Measurements from ENCODE around the gene PLAC1.

Gene PLAC1

DNA sequence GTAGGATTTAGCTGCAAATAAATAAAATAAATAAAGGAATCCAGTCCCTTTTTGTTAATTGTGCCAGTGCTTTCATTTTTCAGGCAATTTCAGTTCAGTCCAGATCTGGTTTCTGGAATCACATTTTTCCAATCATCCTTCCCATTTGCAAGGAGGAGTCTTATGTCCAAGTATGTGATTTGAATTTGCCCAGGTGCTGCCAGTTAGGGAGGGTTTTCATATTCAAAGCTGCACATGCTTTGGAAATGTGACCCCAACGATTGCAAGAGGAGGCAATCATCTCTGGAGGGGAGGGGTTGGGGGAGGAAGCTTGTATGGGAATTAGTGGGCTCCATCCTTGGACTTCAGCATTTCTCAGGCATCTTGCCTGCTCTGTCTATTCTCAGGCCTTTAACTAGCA lies 4.4 kb downstream of the PLAC1 start:
- Histone ChIP-seq H3K4me1 (ENCODE audit: control insufficient read depth in 2 of 2, insufficient read depth in 2 of 2, low read length in 2 of 2) (no peaks in the 10 kb centered on the region), H3K9ac (ENCODE audit: low read depth in 1 of 2, low read length in 2 of 2) (no peak overlapping the region), H3K9me3 (ENCODE audit: control insufficient read depth in 2 of 2, low read length in 2 of 2) (no peaks in the 10 kb centered on the region), H3K27me3 (ENCODE audit: control insufficient read depth in 2 of 2, insufficient read depth in 2 of 2, low read length in 2 of 2) (peaks cover 3 to 9% of the 10 kb centered on the region in 2 donors), H3K36me3 (ENCODE audit: control insufficient read depth in 2 of 2, insufficient read depth in 2 of 2, low read length in 2 of 2) (no peaks in the 10 kb centered on the region), H3K4me3 (ENCODE audit: low read length in 2 of 2) (no peak overlapping the region), H3K27ac (ENCODE audit: low read depth in 2 of 2, low read length in 2 of 2) (no peak overlapping the region)

DNA sequence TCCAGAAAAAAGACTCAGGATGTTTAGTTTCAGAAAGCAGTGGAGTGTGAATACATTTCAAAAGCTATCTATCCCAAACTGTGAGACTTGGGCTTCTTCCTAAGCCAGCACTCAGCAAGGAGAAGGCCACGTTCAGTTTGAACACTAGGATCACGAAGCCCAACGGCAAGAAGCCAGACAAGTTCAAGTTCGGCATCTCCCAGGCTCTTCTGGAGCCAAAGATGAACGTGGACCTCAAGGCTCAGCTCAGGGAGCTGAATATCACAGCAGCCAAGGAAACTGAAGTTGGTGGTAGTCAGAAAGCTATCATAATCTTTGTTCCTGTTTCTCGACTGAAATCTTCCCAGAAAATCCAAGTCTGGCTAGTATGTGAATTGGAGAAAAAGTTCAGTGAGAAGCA lies 7.6 kb downstream of the PLAC1 start:
- H3K36me3 ChIP-seq (ENCODE audit: control insufficient read depth in 2 of 2, insufficient read depth in 2 of 2, low read length in 2 of 2) = no peaks in the 10 kb centered on the region
- no peak overlapping the region for H3K9ac ChIP-seq (ENCODE audit: low read depth in 1 of 2, low read length in 2 of 2)
- no peak overlapping the region for H3K4me3 ChIP-seq (ENCODE audit: low read length in 2 of 2)
- no peak overlapping the region for H3K27ac ChIP-seq (ENCODE audit: low read depth in 2 of 2, low read length in 2 of 2)
- peaks cover 0 to 7% of the 10 kb centered on the region in 2 donors for H3K27me3 ChIP-seq (ENCODE audit: control insufficient read depth in 2 of 2, insufficient read depth in 2 of 2, low read length in 2 of 2)
- H3K9me3 ChIP-seq (ENCODE audit: control insufficient read depth in 2 of 2, low read length in 2 of 2) = no peaks in the 10 kb centered on the region
- no peaks in the 10 kb centered on the region for H3K4me1 ChIP-seq (ENCODE audit: control insufficient read depth in 2 of 2, insufficient read depth in 2 of 2, low read length in 2 of 2)

DNA sequence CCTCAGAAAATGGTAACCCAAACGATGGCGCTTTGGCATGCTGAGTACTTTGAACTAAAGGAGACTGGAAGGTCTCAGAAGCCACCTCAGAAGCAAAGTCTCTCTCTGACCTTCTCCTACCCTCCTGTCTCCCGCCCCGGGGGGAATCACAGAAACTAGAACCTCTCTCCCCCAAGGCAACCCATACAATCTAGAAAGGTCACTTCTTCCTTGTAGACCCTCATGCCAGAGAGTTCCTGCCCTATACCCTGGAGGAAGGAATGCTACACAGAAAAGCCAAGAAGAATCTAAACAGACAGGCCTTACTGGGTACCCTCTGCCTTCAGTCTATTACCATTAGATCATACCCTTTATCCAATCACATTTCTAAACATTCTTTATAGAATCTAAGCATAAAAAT lies 8.5 kb downstream of the PLAC1 start:
- Histone ChIP-seq H3K9ac (ENCODE audit: low read depth in 1 of 2, low read length in 2 of 2) (no peak overlapping the region), H3K27ac (ENCODE audit: low read depth in 2 of 2, low read length in 2 of 2) (no peak overlapping the region)

DNA sequence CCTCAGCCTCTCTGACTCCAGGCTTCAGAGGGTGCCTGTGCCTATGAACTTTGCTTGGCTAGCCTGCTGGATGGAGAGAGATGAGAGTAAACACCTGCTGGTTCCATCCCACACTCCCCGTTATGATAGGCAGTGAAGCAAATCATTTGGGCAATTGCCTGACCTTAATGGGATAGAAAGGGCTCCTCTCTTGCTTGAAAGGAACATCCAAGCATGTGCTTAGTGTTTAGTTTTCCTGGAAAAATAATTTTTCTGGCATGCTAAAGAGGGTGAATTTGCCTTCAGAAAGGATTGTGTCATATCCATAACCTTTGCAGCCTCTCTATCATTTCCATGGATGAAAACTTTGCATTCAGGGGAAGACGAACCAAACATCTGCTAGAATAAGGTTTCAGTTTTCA lies 10.8 kb downstream of the PLAC1 start:
- H3K9ac ChIP-seq (ENCODE audit: low read depth in 1 of 2, low read length in 2 of 2) = no peak overlapping the region
- H3K36me3 ChIP-seq (ENCODE audit: control insufficient read depth in 2 of 2, insufficient read depth in 2 of 2, low read length in 2 of 2) = no peaks in the 10 kb centered on the region
- no peak overlapping the region for H3K27ac ChIP-seq (ENCODE audit: low read depth in 2 of 2, low read length in 2 of 2)
- no peak overlapping the region for H3K4me3 ChIP-seq (ENCODE audit: low read length in 2 of 2)
- H3K9me3 ChIP-seq (ENCODE audit: control insufficient read depth in 2 of 2, low read length in 2 of 2) = no peaks in the 10 kb centered on the region
- no peaks in the 10 kb centered on the region for H3K4me1 ChIP-seq (ENCODE audit: control insufficient read depth in 2 of 2, insufficient read depth in 2 of 2, low read length in 2 of 2)
- peaks cover 0 to 2% of the 10 kb centered on the region in 2 donors for H3K27me3 ChIP-seq (ENCODE audit: control insufficient read depth in 2 of 2, insufficient read depth in 2 of 2, low read length in 2 of 2)

More for the DNA sequence above, 8.5 kb downstream of the PLAC1 start:
- Histone ChIP-seq H3K4me3 (ENCODE audit: low read length in 2 of 2) (no peak overlapping the region), H3K36me3 (ENCODE audit: control insufficient read depth in 2 of 2, insufficient read depth in 2 of 2, low read length in 2 of 2) (no peaks in the 10 kb centered on the region), H3K27me3 (ENCODE audit: control insufficient read depth in 2 of 2, insufficient read depth in 2 of 2, low read length in 2 of 2) (peaks cover 0 to 5% of the 10 kb centered on the region in 2 donors), H3K9me3 (ENCODE audit: control insufficient read depth in 2 of 2, low read length in 2 of 2) (no peaks in the 10 kb centered on the region), H3K4me1 (ENCODE audit: control insufficient read depth in 2 of 2, insufficient read depth in 2 of 2, low read length in 2 of 2) (no peaks in the 10 kb centered on the region)

DNA sequence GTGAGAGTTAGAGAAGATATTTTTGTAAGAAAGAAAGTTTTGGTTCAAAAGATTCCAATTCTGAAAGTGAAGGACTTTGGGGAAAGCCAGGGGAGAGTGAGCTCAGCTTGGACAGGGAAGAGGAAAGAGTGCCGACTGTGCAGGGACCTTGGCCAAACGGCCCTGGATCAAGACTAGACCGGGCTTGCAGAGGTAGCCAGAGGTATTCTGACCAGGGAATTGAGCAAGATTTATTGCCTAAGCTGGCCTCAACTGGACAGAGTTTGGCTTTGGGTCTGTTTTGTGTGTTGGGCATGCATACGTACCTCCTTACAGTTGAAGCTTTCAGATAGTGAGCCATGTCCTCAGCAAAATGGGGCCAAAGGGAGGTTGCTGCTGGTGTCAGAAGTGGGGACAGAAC lies 11.6 kb downstream of the PLAC1 start:
- no peaks in the 10 kb centered on the region for H3K36me3 ChIP-seq (ENCODE audit: control insufficient read depth in 2 of 2, insufficient read depth in 2 of 2, low read length in 2 of 2)
- H3K27me3 ChIP-seq (ENCODE audit: control insufficient read depth in 2 of 2, insufficient read depth in 2 of 2, low read length in 2 of 2) = peaks cover 0 to 2% of the 10 kb centered on the region in 2 donors
- no peak overlapping the region for H3K9ac ChIP-seq (ENCODE audit: low read depth in 1 of 2, low read length in 2 of 2)
- no peak overlapping the region for H3K27ac ChIP-seq (ENCODE audit: low read depth in 2 of 2, low read length in 2 of 2)
- H3K9me3 ChIP-seq (ENCODE audit: control insufficient read depth in 2 of 2, low read length in 2 of 2) = no peaks in the 10 kb centered on the region
- no peaks in the 10 kb centered on the region for H3K4me1 ChIP-seq (ENCODE audit: control insufficient read depth in 2 of 2, insufficient read depth in 2 of 2, low read length in 2 of 2)
- H3K4me3 ChIP-seq (ENCODE audit: low read length in 2 of 2) = no peak overlapping the region

DNA sequence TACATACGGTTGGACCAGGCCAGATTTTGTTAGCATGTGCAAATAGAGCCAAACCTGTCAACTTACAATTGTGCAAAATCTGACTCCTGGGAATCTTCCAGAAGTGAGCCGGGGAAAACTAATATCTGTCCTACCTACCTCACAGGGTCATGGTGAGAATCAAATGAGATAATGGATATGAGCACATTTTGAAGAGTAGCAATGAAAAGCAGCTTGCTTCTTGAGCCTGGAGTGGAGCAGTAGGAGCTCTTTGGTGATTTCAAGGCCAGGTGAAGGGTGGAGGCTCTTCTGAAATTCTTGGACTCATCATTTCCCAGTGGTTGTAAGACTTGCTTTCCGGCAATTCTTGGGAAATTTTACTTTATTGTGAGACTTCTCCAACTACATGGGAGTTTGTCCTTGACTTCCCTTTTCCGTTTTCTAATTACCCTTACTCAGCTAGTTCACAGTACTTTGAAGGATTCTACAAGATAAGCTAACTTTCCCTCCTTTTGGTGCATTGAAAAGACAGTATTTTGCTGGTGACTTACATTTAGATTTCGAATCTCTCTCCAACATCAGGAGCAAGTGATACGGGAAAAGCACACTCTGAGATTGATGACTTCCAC lies 12.2 kb downstream of the PLAC1 start:
- no peak overlapping the region for H3K27ac ChIP-seq (ENCODE audit: low read depth in 2 of 2, low read length in 2 of 2)
- no peaks in the 10 kb centered on the region for H3K36me3 ChIP-seq (ENCODE audit: control insufficient read depth in 2 of 2, insufficient read depth in 2 of 2, low read length in 2 of 2)
- H3K27me3 ChIP-seq (ENCODE audit: control insufficient read depth in 2 of 2, insufficient read depth in 2 of 2, low read length in 2 of 2) = peaks cover 0 to 2% of the 10 kb centered on the region in 2 donors
- H3K9me3 ChIP-seq (ENCODE audit: control insufficient read depth in 2 of 2, low read length in 2 of 2) = no peaks in the 10 kb centered on the region
- H3K4me3 ChIP-seq (ENCODE audit: low read length in 2 of 2) = no peak overlapping the region
- no peaks in the 10 kb centered on the region for H3K4me1 ChIP-seq (ENCODE audit: control insufficient read depth in 2 of 2, insufficient read depth in 2 of 2, low read length in 2 of 2)
- no peak overlapping the region for H3K9ac ChIP-seq (ENCODE audit: low read depth in 1 of 2, low read length in 2 of 2)

DNA sequence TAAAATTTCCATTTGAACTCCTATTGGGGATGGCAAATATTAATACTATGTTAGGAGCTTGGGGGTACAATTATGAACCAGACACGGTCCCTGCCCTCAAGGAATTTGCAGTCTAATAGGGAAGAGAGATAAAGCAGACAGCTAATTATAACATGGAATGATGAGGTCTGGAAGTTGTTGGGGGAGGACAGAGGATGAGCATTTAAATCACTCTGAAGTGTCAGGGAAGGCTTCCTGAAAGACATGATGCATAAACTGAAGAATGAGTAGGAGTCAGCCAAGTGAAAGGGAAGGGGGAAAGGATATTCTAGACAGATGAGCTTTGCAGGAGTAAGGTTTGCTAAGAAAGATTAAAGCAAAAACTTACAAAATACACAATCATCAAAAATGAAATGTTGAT lies 15.9 kb downstream of the PLAC1 start:
- H3K4me1 ChIP-seq (ENCODE audit: control insufficient read depth in 2 of 2, insufficient read depth in 2 of 2, low read length in 2 of 2) = no peaks in the 10 kb centered on the region
- H3K9me3 ChIP-seq (ENCODE audit: control insufficient read depth in 2 of 2, low read length in 2 of 2) = no peaks in the 10 kb centered on the region
- H3K9ac ChIP-seq (ENCODE audit: low read depth in 1 of 2, low read length in 2 of 2) = no peak overlapping the region
- H3K27ac ChIP-seq (ENCODE audit: low read depth in 2 of 2, low read length in 2 of 2) = no peak overlapping the region
- H3K27me3 ChIP-seq (ENCODE audit: control insufficient read depth in 2 of 2, insufficient read depth in 2 of 2, low read length in 2 of 2) = no peaks in the 10 kb centered on the region
- no peak overlapping the region for H3K4me3 ChIP-seq (ENCODE audit: low read length in 2 of 2)
- H3K36me3 ChIP-seq (ENCODE audit: control insufficient read depth in 2 of 2, insufficient read depth in 2 of 2, low read length in 2 of 2) = no peaks in the 10 kb centered on the region

DNA sequence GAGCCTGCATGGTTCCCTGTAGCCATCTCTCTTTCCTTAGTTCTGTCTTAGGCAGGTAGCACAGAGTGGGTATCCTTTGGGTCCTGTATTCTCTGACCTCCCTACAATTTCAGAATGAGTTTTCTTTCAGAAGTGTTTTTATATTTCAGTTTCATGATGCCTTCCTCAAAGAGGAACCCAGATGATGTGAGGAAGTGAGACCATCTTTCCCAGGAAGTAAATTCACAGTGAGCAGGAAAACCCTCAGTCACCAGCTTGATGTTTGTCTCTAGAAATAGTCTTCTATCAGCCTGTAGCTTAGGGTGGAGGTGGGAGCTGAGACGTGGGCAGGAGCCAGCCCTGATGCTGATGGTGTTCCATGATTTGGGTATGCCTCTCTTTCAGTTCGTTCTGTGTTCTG lies 16.9 kb downstream of the PLAC1 start:
- H3K4me3 ChIP-seq (ENCODE audit: low read length in 2 of 2) = no peak overlapping the region
- no peaks in the 10 kb centered on the region for H3K4me1 ChIP-seq (ENCODE audit: control insufficient read depth in 2 of 2, insufficient read depth in 2 of 2, low read length in 2 of 2)
- H3K36me3 ChIP-seq (ENCODE audit: control insufficient read depth in 2 of 2, insufficient read depth in 2 of 2, low read length in 2 of 2) = no peaks in the 10 kb centered on the region
- no peaks in the 10 kb centered on the region for H3K27me3 ChIP-seq (ENCODE audit: control insufficient read depth in 2 of 2, insufficient read depth in 2 of 2, low read length in 2 of 2)
- H3K9ac ChIP-seq (ENCODE audit: low read depth in 1 of 2, low read length in 2 of 2) = no peak overlapping the region
- no peaks in the 10 kb centered on the region for H3K9me3 ChIP-seq (ENCODE audit: control insufficient read depth in 2 of 2, low read length in 2 of 2)
- no peak overlapping the region for H3K27ac ChIP-seq (ENCODE audit: low read depth in 2 of 2, low read length in 2 of 2)

DNA sequence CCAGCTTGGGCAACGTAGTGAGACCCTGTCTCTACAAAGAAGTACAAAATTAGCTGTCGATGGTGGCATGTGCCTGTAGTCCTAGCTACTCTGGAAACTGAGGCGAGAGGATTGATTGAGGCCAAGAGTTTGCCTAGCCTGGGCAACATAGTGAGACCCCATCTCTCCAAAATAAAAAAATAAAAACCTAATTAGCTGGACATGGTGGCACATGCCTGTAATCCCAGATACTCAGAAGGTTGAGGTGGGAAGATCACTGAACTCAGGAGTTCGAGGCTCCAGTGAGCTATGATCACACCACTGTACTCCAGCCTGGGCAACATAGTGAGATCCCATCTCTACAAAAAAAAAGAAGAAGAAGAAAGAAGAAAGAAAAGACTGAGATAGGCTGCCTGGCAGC lies 17.4 kb downstream of the PLAC1 start:
- Histone ChIP-seq H3K9me3 (ENCODE audit: control insufficient read depth in 2 of 2, low read length in 2 of 2) (no peaks in the 10 kb centered on the region), H3K27ac (ENCODE audit: low read depth in 2 of 2, low read length in 2 of 2) (no peak overlapping the region), H3K27me3 (ENCODE audit: control insufficient read depth in 2 of 2, insufficient read depth in 2 of 2, low read length in 2 of 2) (no peaks in the 10 kb centered on the region), H3K4me1 (ENCODE audit: control insufficient read depth in 2 of 2, insufficient read depth in 2 of 2, low read length in 2 of 2) (no peaks in the 10 kb centered on the region), H3K9ac (ENCODE audit: low read depth in 1 of 2, low read length in 2 of 2) (no peak overlapping the region), H3K4me3 (ENCODE audit: low read length in 2 of 2) (no peak overlapping the region), H3K36me3 (ENCODE audit: control insufficient read depth in 2 of 2, insufficient read depth in 2 of 2, low read length in 2 of 2) (no peaks in the 10 kb centered on the region)

DNA sequence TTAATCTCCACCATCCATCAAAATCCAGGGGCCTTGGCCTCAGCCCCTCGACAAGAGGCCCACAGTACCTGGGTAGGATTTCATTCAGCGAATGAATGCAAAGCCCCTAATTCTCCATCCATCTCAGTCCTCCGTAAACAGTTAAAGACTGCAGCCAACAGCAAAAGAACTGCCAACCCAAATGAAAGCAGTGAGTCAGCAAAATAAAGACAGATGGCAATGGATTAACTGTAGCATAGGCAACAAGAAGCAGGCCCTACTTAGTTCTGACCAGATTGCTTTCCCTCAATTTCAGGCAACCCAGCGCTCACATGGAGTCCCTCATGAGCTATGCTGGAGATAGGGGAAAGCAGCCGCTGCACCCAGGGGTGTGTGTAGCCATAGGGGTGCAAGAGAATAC lies 21.4 kb downstream of the PLAC1 start:
- no peak overlapping the region for H3K4me3 ChIP-seq (ENCODE audit: low read length in 2 of 2)
- no peaks in the 10 kb centered on the region for H3K27me3 ChIP-seq (ENCODE audit: control insufficient read depth in 2 of 2, insufficient read depth in 2 of 2, low read length in 2 of 2)
- H3K9ac ChIP-seq (ENCODE audit: low read depth in 1 of 2, low read length in 2 of 2) = no peak overlapping the region
- H3K9me3 ChIP-seq (ENCODE audit: control insufficient read depth in 2 of 2, low read length in 2 of 2) = no peaks in the 10 kb centered on the region
- H3K36me3 ChIP-seq (ENCODE audit: control insufficient read depth in 2 of 2, insufficient read depth in 2 of 2, low read length in 2 of 2) = no peaks in the 10 kb centered on the region
- no peaks in the 10 kb centered on the region for H3K4me1 ChIP-seq (ENCODE audit: control insufficient read depth in 2 of 2, insufficient read depth in 2 of 2, low read length in 2 of 2)
- H3K27ac ChIP-seq (ENCODE audit: low read depth in 2 of 2, low read length in 2 of 2) = no peak overlapping the region

DNA sequence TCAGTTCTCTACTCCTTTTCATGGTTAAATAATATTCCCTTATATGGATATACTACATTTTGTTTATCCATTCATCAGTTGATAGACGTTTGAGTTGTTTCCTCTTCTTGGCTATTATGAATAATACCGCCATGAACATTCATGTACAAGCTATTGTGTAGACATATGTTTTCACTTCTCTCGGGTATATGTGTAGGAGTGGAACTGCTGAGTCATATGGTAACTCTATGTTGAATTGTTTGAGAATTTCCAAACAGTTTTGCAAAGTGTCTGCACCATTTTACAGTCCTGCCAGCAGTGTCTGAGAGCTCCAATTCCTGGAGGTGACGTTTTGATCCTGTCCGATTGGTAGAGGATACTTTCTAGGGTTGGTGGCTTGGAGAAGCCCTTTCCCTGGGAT lies 23.6 kb downstream of the PLAC1 start:
- Histone ChIP-seq H3K27ac (ENCODE audit: low read depth in 2 of 2, low read length in 2 of 2) (no peak overlapping the region), H3K27me3 (ENCODE audit: control insufficient read depth in 2 of 2, insufficient read depth in 2 of 2, low read length in 2 of 2) (no peaks in the 10 kb centered on the region), H3K9me3 (ENCODE audit: control insufficient read depth in 2 of 2, low read length in 2 of 2) (no peaks in the 10 kb centered on the region), H3K9ac (ENCODE audit: low read depth in 1 of 2, low read length in 2 of 2) (no peak overlapping the region), H3K36me3 (ENCODE audit: control insufficient read depth in 2 of 2, insufficient read depth in 2 of 2, low read length in 2 of 2) (no peaks in the 10 kb centered on the region), H3K4me3 (ENCODE audit: low read length in 2 of 2) (no peak overlapping the region), H3K4me1 (ENCODE audit: control insufficient read depth in 2 of 2, insufficient read depth in 2 of 2, low read length in 2 of 2) (no peaks in the 10 kb centered on the region)
